Nucleus accumbens (tissue), 56 donors: Measurements from ENCODE around the gene DCAF12.

Experiments
- DNase-seq, 56 donors: peaks; one replicate each; lab custom pipeline; 2025; lab: John Stamatoyannopoulos, UW

Gene DCAF12

GRCh38 chr9:34127035-34127948 is 794 bp upstream of the DCAF12 start:
- DNase-seq: peak in 3 of 56 donors; percentile 19 to 30 (median 27)

DNA sequence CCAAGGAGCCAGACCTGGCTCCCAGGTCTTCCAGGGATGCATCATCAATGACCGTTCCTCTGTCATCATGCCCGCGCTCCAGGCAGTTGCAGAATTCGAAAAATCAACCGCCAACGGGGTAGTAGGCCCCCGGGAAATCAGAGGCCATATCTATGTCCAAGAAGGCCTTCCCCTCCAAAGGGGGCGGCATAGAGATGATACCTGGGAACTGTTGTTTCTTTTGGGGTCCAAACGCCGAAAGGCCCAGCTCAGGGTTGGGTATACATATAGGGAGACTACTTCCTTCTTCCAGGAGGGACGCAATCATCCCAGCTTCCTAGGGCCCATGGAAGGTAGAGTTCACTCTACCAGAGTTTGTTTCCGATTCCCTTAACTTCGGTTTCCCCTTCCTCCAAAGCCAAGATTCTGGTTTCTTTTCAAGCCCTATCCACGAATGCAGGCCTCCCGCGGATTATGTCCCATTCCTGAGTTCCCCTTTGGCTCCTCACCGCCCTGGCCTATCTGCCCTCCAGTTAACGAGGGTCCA is 754 bp downstream of the DCAF12 start:
- DNase-seq: peak in 3 of 56 donors; percentile 2 to 46 (median 12)

DNA sequence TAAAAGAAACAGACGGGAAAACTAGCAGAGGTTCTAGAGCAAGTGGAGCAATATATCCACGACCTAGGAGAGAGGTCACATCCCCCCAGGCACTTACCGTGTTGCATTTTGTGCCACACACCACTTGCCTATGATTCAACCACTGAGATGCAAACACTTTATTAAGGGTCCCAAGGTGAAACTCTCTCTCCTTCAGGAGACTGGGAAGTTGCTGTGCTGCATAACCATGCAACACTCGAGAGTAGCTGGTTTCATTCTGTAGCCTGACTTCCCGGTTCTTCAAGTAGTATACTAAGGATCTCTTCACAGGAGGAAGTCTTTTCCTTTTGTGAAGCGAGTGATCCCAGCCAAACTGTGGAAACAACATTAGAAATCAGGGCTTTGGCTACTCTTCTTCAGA is 1.6 kb downstream of the DCAF12 start:
- no peak for DNase-seq

DNA sequence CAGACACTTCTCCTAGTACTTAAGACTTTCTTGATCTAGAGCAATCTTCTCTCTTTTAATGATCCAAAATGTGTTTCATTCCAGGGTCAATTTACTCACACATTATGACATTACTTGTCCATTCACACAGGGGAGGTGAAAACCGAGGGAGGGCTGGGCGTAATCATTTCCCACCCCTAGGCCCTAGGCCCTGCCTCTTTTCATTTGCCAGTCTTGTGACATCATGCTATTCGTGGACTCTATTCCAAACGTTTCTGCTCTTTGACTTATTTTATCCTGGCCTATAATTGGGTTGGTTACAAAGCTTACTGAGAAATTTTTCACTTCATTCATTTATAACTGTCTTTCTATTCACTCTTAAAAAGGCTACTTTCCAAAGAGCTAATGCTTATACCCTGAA is 2.4 kb downstream of the DCAF12 start:
- no peak for DNase-seq

DNA sequence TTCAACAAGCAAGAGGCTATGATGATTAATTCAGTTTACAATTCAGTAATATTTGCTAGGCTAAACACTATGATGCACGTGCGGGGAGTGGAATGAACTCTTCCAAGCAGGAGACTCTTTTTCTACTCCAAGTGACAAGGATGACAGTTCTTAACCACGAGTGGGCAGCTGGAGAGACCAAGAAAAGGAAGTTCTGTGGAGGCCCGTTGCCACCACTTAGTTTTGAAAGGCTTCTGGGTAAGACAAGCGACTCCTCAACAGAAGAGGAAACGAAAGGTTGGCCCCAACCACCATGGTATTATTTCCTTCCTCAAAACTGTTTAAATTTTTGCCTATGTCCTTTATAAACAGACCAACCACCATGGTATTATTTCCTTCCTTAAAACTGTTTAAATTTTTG is 2.8 kb downstream of the DCAF12 start:
- DNase-seq: peak in 8 of 56 donors; percentile 2 to 36 (median 11)

DNA sequence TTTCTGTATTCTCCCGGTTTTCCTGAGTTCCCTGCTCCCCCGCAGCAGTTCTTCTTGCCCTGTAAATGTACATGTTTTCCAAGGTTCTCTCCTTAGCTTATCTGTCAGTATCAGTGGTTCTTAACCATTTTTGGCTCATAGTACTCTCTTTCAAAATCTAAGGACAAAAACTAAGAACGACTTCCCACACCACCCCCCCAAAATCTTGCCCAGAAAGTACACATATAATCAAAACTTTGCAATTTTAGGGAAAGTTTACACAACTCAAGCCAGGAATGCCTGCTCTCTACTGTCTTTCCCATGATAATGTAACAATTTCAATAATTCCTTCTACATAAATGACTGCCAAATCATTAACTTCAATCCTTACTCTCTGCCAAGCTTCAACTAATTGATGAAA is 4.5 kb downstream of the DCAF12 start:
- DNase-seq: no peak

DNA sequence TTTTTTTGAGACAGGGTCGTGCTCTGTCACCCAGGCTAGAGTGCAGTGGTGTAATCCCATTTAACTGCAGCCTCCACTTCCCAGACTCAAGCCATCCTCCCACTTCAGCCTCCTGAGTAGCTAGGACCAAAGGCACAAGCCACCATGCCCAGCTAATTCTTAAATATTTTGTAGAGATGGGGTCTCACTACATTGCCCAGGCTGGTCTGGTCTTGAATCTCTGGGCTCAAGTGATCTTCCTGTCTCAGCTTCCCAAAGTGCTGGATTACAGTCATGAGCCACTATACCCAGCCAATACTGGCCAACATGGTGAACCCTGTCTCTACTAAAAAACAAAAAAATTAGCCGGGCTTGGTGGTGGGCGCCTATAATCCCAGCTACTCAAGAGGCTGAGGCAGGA is 6.8 kb downstream of the DCAF12 start:
- no peak for DNase-seq

DNA sequence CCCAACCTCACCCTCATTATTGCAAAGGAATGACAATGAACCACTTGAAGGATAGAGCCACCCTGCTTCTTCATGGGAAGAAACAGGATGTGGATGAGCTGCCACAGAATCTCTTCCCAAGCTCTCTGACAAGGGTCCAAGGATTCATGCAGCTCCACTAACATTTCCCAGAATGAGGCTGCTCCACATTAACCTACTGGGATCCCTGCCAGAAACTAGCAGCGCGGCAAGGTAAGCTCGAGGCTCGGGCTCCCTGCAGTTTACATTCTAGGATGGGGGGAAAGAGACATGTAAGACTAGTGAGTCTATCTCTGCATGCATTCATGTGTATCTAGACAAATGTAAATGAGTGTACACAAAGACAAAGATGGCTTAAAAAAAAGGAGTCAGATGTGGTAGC is 12.1 kb downstream of the DCAF12 start:
- DNase-seq: peak in 2 of 56 donors; percentile 1 to 2

GRCh38 chr9:34106110-34106509 is 20.4 kb downstream of the DCAF12 start:
- no peak for DNase-seq

GRCh38 chr9:34102796-34103195 is 23.7 kb downstream of the DCAF12 start:
- no peak for DNase-seq

GRCh38 chr9:34098307-34098706 is 28.2 kb downstream of the DCAF12 start:
- no peak for DNase-seq

GRCh38 chr9:34097865-34098264 is 28.6 kb downstream of the DCAF12 start:
- DNase-seq: no peak

GRCh38 chr9:34096751-34097150 is 29.7 kb downstream of the DCAF12 start:
- DNase-seq: no peak

DNA sequence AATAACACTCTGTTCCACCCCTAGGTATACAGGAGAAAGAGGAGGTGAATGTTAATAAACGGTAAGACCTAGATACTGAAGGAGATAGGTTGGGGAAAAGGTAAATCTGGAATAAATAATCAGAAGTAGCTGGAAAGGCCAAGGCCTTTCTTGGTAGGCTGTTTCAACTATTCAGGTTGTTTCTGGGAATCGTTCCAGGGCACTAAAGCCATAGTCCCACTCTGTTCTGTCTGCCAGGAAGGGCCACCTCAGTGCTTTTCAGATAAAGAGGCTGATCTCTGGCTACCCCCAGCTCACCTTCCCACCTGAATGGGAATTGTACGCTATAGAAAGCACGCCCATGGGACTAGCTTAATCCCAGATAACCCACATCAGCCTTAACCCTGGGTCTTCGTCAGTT is 32.9 kb downstream of the DCAF12 start:
- no peak for DNase-seq

DNA sequence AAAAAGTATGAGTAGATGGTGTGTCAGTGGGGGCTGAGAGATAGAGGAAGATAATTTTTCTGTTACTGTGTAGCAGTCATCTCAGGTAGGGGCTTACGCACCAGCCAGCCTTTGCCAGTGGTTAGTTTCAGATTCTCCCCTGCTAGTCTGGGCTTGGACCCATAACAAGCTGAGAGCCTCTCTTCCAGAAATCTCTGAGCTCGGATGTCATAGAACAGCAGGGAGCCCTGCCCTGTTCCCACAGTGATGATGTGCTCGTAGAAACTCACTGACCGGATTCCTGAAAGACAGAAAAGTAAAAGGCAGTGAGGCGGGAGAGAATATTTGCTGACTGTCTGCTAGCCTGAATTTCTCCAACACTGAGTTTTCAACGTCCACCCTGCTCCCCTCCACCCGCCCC is 37.2 kb downstream of the DCAF12 start:
- peak in 6 of 56 donors; percentile 2 to 15 (median 4) for DNase-seq

DNA sequence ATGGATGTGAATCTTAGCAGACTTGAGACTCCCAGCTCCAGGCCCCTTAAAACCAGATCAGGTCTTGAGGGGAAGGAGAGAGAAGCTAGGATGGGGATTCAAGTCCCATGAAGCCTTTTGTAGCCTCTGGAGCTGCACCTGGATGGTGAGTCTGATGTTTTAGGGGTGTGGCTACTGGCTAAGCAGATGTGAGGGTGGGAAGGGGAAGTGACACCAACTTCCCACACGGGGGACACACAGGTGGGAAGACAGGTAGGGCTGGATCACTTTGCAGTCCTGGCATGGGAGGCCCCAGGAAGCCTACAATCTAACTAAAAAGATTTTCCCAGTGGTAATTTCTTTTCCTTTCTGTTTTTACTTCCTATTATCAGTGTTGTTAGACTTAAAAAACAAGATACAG is 39.1 kb downstream of the DCAF12 start:
- no peak for DNase-seq

DNA sequence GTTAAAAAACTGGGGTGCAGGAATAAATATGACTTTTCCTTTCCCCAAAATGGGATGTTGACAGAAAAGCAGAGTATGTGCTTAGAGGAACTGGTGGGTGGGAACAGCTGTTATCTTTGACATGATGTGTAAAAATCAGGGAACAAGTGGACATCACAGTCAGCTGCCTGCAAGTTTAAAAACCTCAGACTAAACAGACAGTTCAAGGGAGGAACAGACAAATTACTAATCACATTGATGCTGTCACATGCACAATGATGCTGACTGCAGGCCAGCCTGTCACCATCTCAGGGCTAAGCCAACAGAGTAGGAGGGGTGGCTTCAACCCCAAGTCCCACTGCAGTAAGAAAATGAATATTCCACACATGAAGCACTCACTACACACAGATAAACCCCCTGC is 39.6 kb downstream of the DCAF12 start:
- peak in 2 of 56 donors; percentile 2 to 10 for DNase-seq

- peak in 32 of 56 donors; percentile 2 to 37 (median 14) for DNase-seq
These were observed 40.7 kb downstream of the DCAF12 start for GRCh38 chr9:34085581-34086500.

- DNase-seq: peak in 55 of 56 donors; percentile 7 to 87 (median 49)
These were observed 41.9 kb downstream of the DCAF12 start for GRCh38 chr9:34084562-34084961.

GRCh38 chr9:34079181-34079580 is 47.3 kb downstream of the DCAF12 start:
- no peak for DNase-seq
